ENCODE data around the gene PDZD4. TPM values are rescaled to one million over a fixed set of nuclear protein-coding genes. Genes with fewer than 3 reads are reported as not detected.

PDZD4 gene
- total RNA-seq, 1 experiment from 2014 or later, result 120 TPM

- TF ChIP-seq ZNF317 (CRISPR knock-in tag; IDR thresholded peaks at IDR 0.05; ENCODE audit: borderline replicate concordance, low read depth), result no peak
These were observed 48.0 kb upstream of the PDZD4 start (continued) for GRCh38 chrX:153878345-153878744.

- no peak for TF ChIP-seq SOX15 (CRISPR knock-in tag; IDR thresholded peaks at IDR 0.05)
- TF ChIP-seq NFATC4 (CRISPR knock-in tag; IDR thresholded peaks at IDR 0.05), result no peak
- no peak for TF ChIP-seq CDX4 (CRISPR knock-in tag; IDR thresholded peaks at IDR 0.05; ENCODE audit: borderline replicate concordance)
- no peak for TF ChIP-seq GABPB1 (CRISPR knock-in tag; IDR thresholded peaks at IDR 0.05)
- no peak for TF ChIP-seq MAX (CRISPR knock-in tag; IDR thresholded peaks at IDR 0.05)
- TF ChIP-seq ZBTB43 (CRISPR knock-in tag; IDR thresholded peaks at IDR 0.05), result no peak
- no peak for TF ChIP-seq NFYB (CRISPR knock-in tag; conservative IDR thresholded peaks at IDR 0.05; ENCODE audit: low read depth)
- no peak for TF ChIP-seq ETV6 (CRISPR knock-in tag; IDR thresholded peaks at IDR 0.05)
- no peak for TF ChIP-seq ZNF232 (CRISPR knock-in tag; IDR thresholded peaks at IDR 0.05)
- TF ChIP-seq NFE2L1 (CRISPR knock-in tag; IDR thresholded peaks at IDR 0.05), result no peak
- no peak for TF ChIP-seq NR2C2 (CRISPR knock-in tag; IDR thresholded peaks at IDR 0.05)
- no peak for TF ChIP-seq ZNF671 (CRISPR knock-in tag; IDR thresholded peaks at IDR 0.05)
- TF ChIP-seq RORB (CRISPR knock-in tag; IDR thresholded peaks at IDR 0.05), result no peak
- TF ChIP-seq ZMAT4 (CRISPR knock-in tag; IDR thresholded peaks at IDR 0.05), result no peak
- TF ChIP-seq ZNF281 (CRISPR knock-in tag; IDR thresholded peaks at IDR 0.05), result no peak
- TF ChIP-seq ARID4B (CRISPR knock-in tag; IDR thresholded peaks at IDR 0.05; ENCODE audit: borderline replicate concordance), result no peak
- TF ChIP-seq HMGXB4 (CRISPR knock-in tag; IDR thresholded peaks at IDR 0.05), result no peak
- TF ChIP-seq CTCF (IDR thresholded peaks at IDR 0.05), result no peak
- no peak for TF ChIP-seq CREM (CRISPR knock-in tag; IDR thresholded peaks at IDR 0.05)
- POLR2A ChIA-PET, result no interaction called here
- peaks cover 50% of the 10 kb centered on the region for H3K4me1 Mint-ChIP-seq
- H3K36me3 Mint-ChIP-seq, result no peaks in the 10 kb centered on the region
- no peaks in the 10 kb centered on the region; the same call in 1 of the 2 replicates for H3K27me3 Mint-ChIP-seq (ENCODE audit: low read depth)
- CTCF ChIA-PET, result interaction anchor here (0.9 to 2.5 kb wide), 9 partner anchors 10 to 99 kb away, joined by 3 to 10 read pairs (median 5); partner anchors contain the start of genes IDH3G and SSR4
- ATAC-seq (no peak), DNase-seq (ENCODE audit: low spot score) (no peak)
- H3K9me3 Mint-ChIP-seq, result no peaks in the 10 kb centered on the region
- no peak overlapping the region for H3K27ac Mint-ChIP-seq
- H3K4me3 Mint-ChIP-seq, result no peak overlapping the region
These were observed 47.4 kb upstream of the PDZD4 start for GRCh38 chrX:153877571-153878261.

Data from WTC11 (cell line).